Adrenal gland (tissue), 12 donors: ENCODE data around the gene TIRAP. TPM values are rescaled to one million over a fixed set of nuclear protein-coding genes. Genes with fewer than 3 reads are reported as not detected.

ENCODE experiments used
- DNase-seq, 7 donors: peaks; one replicate each; pipeline ENCODE4 v3.0.0-alpha.2; 2019 to 2020
- H3K27ac ChIP-seq, 5 donors: fragments of 200-600 bp; sonication (generic) in 4 of 5; 1 replicate in 3 of 5; 2 replicates in 2 of 5; pipeline versions ENCODE4 v1.5.1 to v1.8.0; 2016 to 2020; ENCODE audit warnings: mild to moderate bottlenecking in 1 of 5
- H3K27me3 ChIP-seq: fragments of 200-600 bp; 2 replicates; pipeline ENCODE4 v1.8.0; 2021
- H3K36me3 ChIP-seq, 2 donors: fragments of 200-600 bp; replicated peaks in 1 of 2; 1 replicate in 1 of 2; 2 replicates in 1 of 2; pipeline versions ENCODE4 v1.5.1 to v1.8.0; 2018 to 2022
- H3K4me1 ChIP-seq, 2 donors: fragments of 200-600 bp; replicated peaks in 1 of 2; 1 replicate in 1 of 2; 2 replicates in 1 of 2; pipeline versions ENCODE4 v1.5.1 to v1.8.0; 2018 to 2021
- H3K4me3 ChIP-seq, 4 donors: fragments of 200-600 bp; sonication (generic) in 3 of 4; one replicate each; pipeline ENCODE4 v1.5.1; 2016 to 2018
- H3K9me3 ChIP-seq, 3 donors: fragments of 200-600 bp; sonication (generic) in 1 of 3; replicated peaks in 1 of 3; 1 replicate in 2 of 3; 2 replicates in 1 of 3; pipeline versions ENCODE4 v1.5.1 to v1.8.0; 2016 to 2021
- POLR2A ChIP-seq, 2 donors: fragments of 450-650 bp; IDR thresholded peaks; one replicate each; pipeline ENCODE4 v1.6.1; 2017; ENCODE audit warnings: antibody characterized with exemption in 2 of 2, mild to moderate bottlenecking in 2 of 2, moderate library complexity in 1 of 2
- WGBS, 4 donors: extraction: QIAGEN DNeasy Blood & Tissue Kit in 2 of 4; methylation state at CpG; one replicate each; pipeline versions ENCODE4 v1.1.5 to v1.1.7; 2013 to 2017; 5-methylcytosine and 5-hydroxymethylcytosine counted together
- intact Hi-C, 2 donors: fragments of 100-400 bp; cut with DNase I; formaldehyde crosslinking; loops; one replicate each; pipeline versions ENCODE4 v1.14.1 to v1.15.0; 2022 to 2023
- polyA plus RNA-seq, 3 donors: library from polyadenylated mRNA; stranded (reverse); fragments of 200-250 nt in 2 of 3; fragments of 350-450 nt in 1 of 3; fragmentation: Illumina TruSeq in 1 of 3; extraction: RNeasy Lipid Tissue Mini Kit (QIAGEN cat#74804) in 1 of 3; gene quantifications; one replicate each; pipeline ENCODE4 v1.2.3, GENCODE V29; 2013 to 2014
- total RNA-seq, 9 donors: library from RNA; depleted of rRNA in 4 of 9; stranded (reverse); fragments of >200 nt in 4 of 9; fragments of 120-200 nt in 1 of 9; fragmentation: NEBNext Ultra II Directional in 1 of 9; extraction: Animal tissue kit (Norgen Biotek cat#: 25700) in 1 of 9; gene quantifications; one replicate each; pipeline versions ENCODE4 v1.1.0 to v1.2.4, GENCODE V29; 2013 to 2023
- TF ChIP-seq, protein P1 (sequence below), 6 experiments: fragments of 450-650 bp in 4 of 6; fragments of 200-600 bp in 2 of 6; sonication (generic) in 1 of 6; IDR thresholded peaks; 1 replicate in 5 of 6; 2 replicates in 1 of 6; pipeline versions ENCODE4 v1.5.1 to v1.8.0; 2016 to 2021; ENCODE audit warnings: antibody characterized with exemption in 6 of 6, mild to moderate bottlenecking in 2 of 6, moderate library complexity in 1 of 6
- donor health status: healthy with polysubstance abuse.
- donor health status: Bipolar disorder and iron deficiency.
- donor health status: DM: yes; HTN: yes; CAD: no.
- donor health status: DM: no; HTN: no; CAD: no.
- donor health status: DM: no; HTN: no; CAD: no.
- donor health status: DM: yes; HTN: yes; CAD: no.

The TIRAP gene
- total and polyA plus RNA-seq, 12 donors: 4.7 to 41.1 (median 12.1) TPM

DNA sequence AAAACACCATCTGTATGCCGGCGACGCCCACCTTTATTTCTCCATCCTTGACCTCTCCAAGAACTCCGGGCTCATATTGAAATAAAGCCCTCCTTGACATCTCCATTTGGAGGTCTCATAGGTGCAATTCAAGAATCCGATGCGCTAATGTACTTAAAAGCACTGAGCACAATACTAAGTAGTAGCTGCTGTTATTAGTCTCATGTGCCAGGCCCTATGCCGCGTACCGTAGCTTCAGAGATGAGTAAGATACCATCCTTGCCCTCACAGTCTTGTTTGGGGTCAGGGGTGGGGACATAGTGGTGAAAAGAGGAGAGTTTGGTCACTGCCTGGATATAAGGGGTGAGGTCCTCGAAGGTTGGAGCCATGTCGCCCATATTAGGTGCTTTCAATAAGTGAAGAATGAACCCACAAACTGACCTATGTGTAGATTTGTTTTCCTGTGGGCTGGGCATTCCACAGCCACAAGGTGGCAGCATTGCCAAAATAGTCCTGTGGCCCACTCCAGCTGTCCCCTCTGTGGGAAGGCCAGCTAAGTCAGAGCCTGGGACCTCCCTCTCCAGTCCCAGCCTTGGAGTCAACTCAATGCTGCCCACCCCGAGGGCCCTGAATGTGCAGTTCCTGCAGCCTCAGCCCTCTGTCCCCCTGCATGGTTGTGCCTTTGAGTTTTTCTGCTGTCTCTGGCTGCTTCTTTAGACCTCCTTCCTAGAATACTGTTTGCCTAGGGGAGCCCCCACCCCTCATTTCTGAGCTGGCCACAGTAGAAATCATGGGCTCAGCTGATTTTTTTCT, 27.5 kb downstream of the TIRAP start:
- TF ChIP-seq, protein P1, sequence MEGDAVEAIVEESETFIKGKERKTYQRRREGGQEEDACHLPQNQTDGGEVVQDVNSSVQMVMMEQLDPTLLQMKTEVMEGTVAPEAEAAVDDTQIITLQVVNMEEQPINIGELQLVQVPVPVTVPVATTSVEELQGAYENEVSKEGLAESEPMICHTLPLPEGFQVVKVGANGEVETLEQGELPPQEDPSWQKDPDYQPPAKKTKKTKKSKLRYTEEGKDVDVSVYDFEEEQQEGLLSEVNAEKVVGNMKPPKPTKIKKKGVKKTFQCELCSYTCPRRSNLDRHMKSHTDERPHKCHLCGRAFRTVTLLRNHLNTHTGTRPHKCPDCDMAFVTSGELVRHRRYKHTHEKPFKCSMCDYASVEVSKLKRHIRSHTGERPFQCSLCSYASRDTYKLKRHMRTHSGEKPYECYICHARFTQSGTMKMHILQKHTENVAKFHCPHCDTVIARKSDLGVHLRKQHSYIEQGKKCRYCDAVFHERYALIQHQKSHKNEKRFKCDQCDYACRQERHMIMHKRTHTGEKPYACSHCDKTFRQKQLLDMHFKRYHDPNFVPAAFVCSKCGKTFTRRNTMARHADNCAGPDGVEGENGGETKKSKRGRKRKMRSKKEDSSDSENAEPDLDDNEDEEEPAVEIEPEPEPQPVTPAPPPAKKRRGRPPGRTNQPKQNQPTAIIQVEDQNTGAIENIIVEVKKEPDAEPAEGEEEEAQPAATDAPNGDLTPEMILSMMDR (IDR thresholded peaks at IDR 0.05): peak; percentile 65 to 91 (median 88)
- TF ChIP-seq POLR2A (IDR thresholded peaks at IDR 0.05): no peak
- H3K4me1 ChIP-seq: peaks cover 5 to 17% of the 10 kb centered on the region in 2 donors
- H3K27ac ChIP-seq: peak overlapping the region in 1 of 5 donors; percentile 23
- H3K4me3 ChIP-seq: no peak overlapping the region
- peak; percentile 74 to 93 (median 85) for DNase-seq
- WGBS, 4 donors: 48 to 59% (median 57%) methylated on average over 12 of the region's 12 CpGs
- H3K9me3 ChIP-seq: no peaks in the 10 kb centered on the region
- H3K36me3 ChIP-seq: no peaks in the 10 kb centered on the region
- no peaks in the 10 kb centered on the region for H3K27me3 ChIP-seq
- intact Hi-C loops: loop anchor here (5.0 to 10.0 kb wide), 3 partner anchors 124 to 172 kb away; no protein-coding TSS in a partner anchor

- no peak for TF ChIP-seq POLR2A (IDR thresholded peaks at IDR 0.05)
- TF ChIP-seq, protein P1 (IDR thresholded peaks at IDR 0.05): no peak
- 53 to 76% (median 60%) methylated on average over 6 of the region's 6 CpGs for WGBS, 4 donors
- DNase-seq: peak in 1 of 7 donors; percentile 11
- Histone ChIP-seq H3K27me3 (no peaks in the 10 kb centered on the region), H3K4me1 (peaks cover 5 to 12% of the 10 kb centered on the region in 2 donors), H3K27ac (peak overlapping the region in 1 of 5 donors; percentile 23), H3K9me3 (no peaks in the 10 kb centered on the region), H3K4me3 (no peak overlapping the region), H3K36me3 (no peaks in the 10 kb centered on the region)
- intact Hi-C loops: loop anchor here (5.0 to 10.0 kb wide), 3 partner anchors 124 to 171 kb away; no protein-coding TSS in a partner anchor
These were observed 28.1 kb downstream of the TIRAP start for GRCh38 chr11:126310992-126311310.

DNA sequence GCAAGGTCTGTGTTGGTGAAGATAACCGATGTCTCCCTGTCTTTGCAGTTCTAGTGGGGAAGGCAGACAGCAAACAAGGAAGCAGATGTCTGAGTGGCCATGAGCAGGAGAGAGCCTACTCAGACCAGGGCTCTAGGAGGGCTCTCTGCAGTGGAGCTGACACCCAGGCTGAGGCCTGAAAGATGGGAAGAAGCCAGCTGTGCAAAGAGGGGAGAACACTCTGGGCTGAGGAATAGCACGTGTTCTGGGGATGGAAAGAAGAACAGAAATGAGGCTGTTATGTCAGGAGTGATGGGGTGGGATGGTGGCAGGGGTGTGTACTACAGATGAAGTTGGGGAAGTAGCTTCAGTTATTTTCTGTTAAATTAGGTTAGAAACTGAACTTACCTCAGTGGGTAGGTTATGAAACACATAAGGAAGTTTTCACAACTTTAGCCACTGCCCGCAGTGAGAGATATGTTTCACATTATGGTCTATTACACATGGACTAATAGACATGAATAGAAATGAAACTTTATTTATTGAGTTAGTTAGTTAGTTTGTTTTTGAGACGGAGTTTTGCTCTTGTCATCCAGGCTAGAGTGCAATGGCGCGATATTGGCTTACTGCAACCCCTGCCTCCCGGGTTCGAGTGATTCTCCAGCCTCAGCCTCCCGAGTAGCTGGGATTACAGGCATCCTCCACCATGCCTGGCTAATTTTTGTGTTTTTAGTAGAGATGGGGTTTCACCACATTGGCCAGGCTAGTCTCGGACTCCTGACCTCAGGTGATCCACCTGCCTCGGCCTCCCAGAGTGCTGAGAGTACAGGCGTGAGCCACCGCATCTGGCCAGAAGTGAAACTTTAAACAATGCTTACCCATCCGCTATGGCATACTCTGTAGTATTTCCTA, 28.8 kb downstream of the TIRAP start:
- DNase-seq: peak in 1 of 7 donors; percentile 3
- no peaks in the 10 kb centered on the region for H3K9me3 ChIP-seq
- intact Hi-C loops: loop anchor here (5.0 to 10.0 kb wide), 3 partner anchors 123 to 171 kb away; no protein-coding TSS in a partner anchor
- H3K4me3 ChIP-seq: no peak overlapping the region
- H3K27me3 ChIP-seq: no peaks in the 10 kb centered on the region
- peaks cover 5 to 12% of the 10 kb centered on the region in 2 donors for H3K4me1 ChIP-seq
- WGBS, 4 donors: 79 to 87% (median 83%) methylated on average over 14 of the region's 14 CpGs
- no peaks in the 10 kb centered on the region for H3K36me3 ChIP-seq
- TF ChIP-seq POLR2A (IDR thresholded peaks at IDR 0.05): no peak
- TF ChIP-seq, protein P1 (IDR thresholded peaks at IDR 0.05): no peak
- H3K27ac ChIP-seq: peak overlapping the region in 1 of 5 donors; percentile 23

GRCh38 chr11:126312961-126313360, 30.1 kb downstream of the TIRAP start:
- H3K4me1 ChIP-seq: peaks cover 8 to 22% of the 10 kb centered on the region in 2 donors
- intact Hi-C loops: loop anchor here (5.0 to 10.0 kb wide), 3 partner anchors 122 to 169 kb away; no protein-coding TSS in a partner anchor

More at GRCh38 chr11:126312961-126313360, 30.1 kb downstream of the TIRAP start:
- Histone ChIP-seq H3K36me3 (no peaks in the 10 kb centered on the region), H3K4me3 (no peak overlapping the region), H3K9me3 (no peaks in the 10 kb centered on the region), H3K27ac (no peak overlapping the region), H3K27me3 (no peaks in the 10 kb centered on the region)
- peak in 2 of 7 donors; percentile 9 to 46 for DNase-seq
- TF ChIP-seq, protein P1 (IDR thresholded peaks at IDR 0.05): no peak
- no peak for TF ChIP-seq POLR2A (IDR thresholded peaks at IDR 0.05)
- WGBS, 4 donors: 68 to 83% (median 79%) methylated on average over 8 of the region's 8 CpGs
